Liver (tissue), 9 donors: Measurements from ENCODE around the gene CLDN14. TPM values are rescaled to one million over a fixed set of nuclear protein-coding genes. Genes with fewer than 3 reads are reported as not detected.

Experiments used
- DNase-seq: peaks from one replicate; pipeline ENCODE4 v3.0.0-alpha.2; 2017; ENCODE audit warnings: low spot score
- H3K27ac ChIP-seq, 2 donors: one replicate each; pipeline ENCODE4 v1.7.0; 2013; ENCODE audit warnings: inconsistent platforms in 2 of 2, low read length in 2 of 2, control low read depth in 1 of 2, low read depth in 1 of 2, mild to moderate bottlenecking in 1 of 2
- H3K27me3 ChIP-seq, 4 donors: one replicate each; pipeline versions ENCODE4 v1.6.1 to v1.7.0; 2013; ENCODE audit warnings: low read length in 3 of 4, inconsistent platforms in 1 of 4, mild to moderate bottlenecking in 1 of 4, moderate library complexity in 1 of 4; ENCODE audit not compliant: control insufficient read depth in 4 of 4, insufficient read depth in 4 of 4
- H3K36me3 ChIP-seq, 4 donors: one replicate each; pipeline versions ENCODE4 v1.6.1 to v1.7.0; 2013; ENCODE audit warnings: low read length in 3 of 4, mild to moderate bottlenecking in 3 of 4, low read depth in 1 of 4, moderate library complexity in 1 of 4; ENCODE audit not compliant: control insufficient read depth in 4 of 4, insufficient read depth in 3 of 4
- H3K4me1 ChIP-seq, 4 donors: one replicate each; pipeline versions ENCODE4 v1.6.1 to v1.7.0; 2013; ENCODE audit warnings: low read length in 3 of 4, mild to moderate bottlenecking in 3 of 4, moderate library complexity in 1 of 4; ENCODE audit not compliant: control insufficient read depth in 4 of 4, insufficient read depth in 4 of 4
- H3K4me3 ChIP-seq, 3 donors: one replicate each; pipeline versions ENCODE4 v1.6.1 to v1.7.0; 2013; ENCODE audit warnings: low read length in 3 of 3, control low read depth in 1 of 3, low read depth in 1 of 3, mild to moderate bottlenecking in 1 of 3
- H3K9ac ChIP-seq, 2 donors: one replicate each; pipeline ENCODE4 v1.7.0; 2013; ENCODE audit warnings: low read length in 2 of 2, mild to moderate bottlenecking in 2 of 2, moderate library complexity in 2 of 2, control low read depth in 1 of 2, low read depth in 1 of 2
- H3K9me3 ChIP-seq, 4 donors: one replicate each; pipeline versions ENCODE4 v1.6.1 to v1.7.0; 2013; ENCODE audit warnings: low read length in 3 of 4; ENCODE audit not compliant: control insufficient read depth in 4 of 4
- ATF3 ChIP-seq: IDR thresholded peaks from 2 replicates; pipeline ENCODE4 v1.6.1; 2016; ENCODE audit warnings: antibody characterized with exemption
- CTCF ChIP-seq: fragments of 150-350 bp; IDR thresholded peaks from 2 replicates; pipeline ENCODE4 v1.5.1; 2017; ENCODE audit warnings: improper control_type of control experiment, low read depth, low read length; ENCODE audit not compliant: missing input control
- EGR1 ChIP-seq, 2 donors: IDR thresholded peaks; 2 replicates each; pipeline ENCODE4 v1.6.1; 2016 to 2018; ENCODE audit warnings: antibody characterized with exemption in 2 of 2, low read depth in 2 of 2
- FOXA1 ChIP-seq: IDR thresholded peaks from 2 replicates; pipeline ENCODE4 v1.6.1; 2016; ENCODE audit warnings: antibody characterized with exemption
- FOXA2 ChIP-seq: IDR thresholded peaks from 2 replicates; pipeline ENCODE4 v1.6.1; 2016; ENCODE audit warnings: antibody characterized with exemption
- GABPA ChIP-seq, 2 donors: IDR thresholded peaks in 1 of 2; conservative IDR thresholded peaks in 1 of 2; 2 replicates each; pipeline ENCODE4 v1.6.1; 2016; ENCODE audit warnings: antibody characterized with exemption in 2 of 2, mild to moderate bottlenecking in 1 of 2, moderate library complexity in 1 of 2
- HNF4A ChIP-seq, 2 donors: conservative IDR thresholded peaks; 2 replicates each; pipeline ENCODE4 v1.6.1; 2016; ENCODE audit warnings: antibody characterized with exemption in 2 of 2, mild to moderate bottlenecking in 2 of 2
- HNF4G ChIP-seq: IDR thresholded peaks from 2 replicates; pipeline ENCODE4 v1.6.1; 2016; ENCODE audit warnings: antibody characterized with exemption
- JUND ChIP-seq, 2 donors: IDR thresholded peaks; 2 replicates each; pipeline ENCODE4 v1.6.1; 2016; ENCODE audit warnings: antibody characterized with exemption in 2 of 2
- MAX ChIP-seq: IDR thresholded peaks from 2 replicates; pipeline ENCODE4 v1.6.1; 2016; ENCODE audit warnings: antibody characterized with exemption
- RAD21 ChIP-seq, 2 donors: IDR thresholded peaks; 2 replicates each; pipeline ENCODE4 v1.6.1; 2016; ENCODE audit warnings: antibody characterized with exemption in 2 of 2, mild to moderate bottlenecking in 2 of 2
- REST ChIP-seq: IDR thresholded peaks from 2 replicates; pipeline ENCODE4 v1.6.1; 2016; ENCODE audit warnings: antibody characterized with exemption, mild to moderate bottlenecking
- RXRA ChIP-seq, 2 donors: IDR thresholded peaks; 2 replicates each; pipeline ENCODE4 v1.6.1; 2017 to 2018; ENCODE audit warnings: antibody characterized with exemption in 2 of 2, mild to moderate bottlenecking in 1 of 2
- SP1 ChIP-seq: IDR thresholded peaks from 2 replicates; pipeline ENCODE4 v1.6.1; 2018; ENCODE audit warnings: antibody characterized with exemption, mild to moderate bottlenecking
- TAF1 ChIP-seq: conservative IDR thresholded peaks from 2 replicates; pipeline ENCODE4 v1.6.1; 2016; ENCODE audit warnings: antibody characterized with exemption, mild to moderate bottlenecking
- YY1 ChIP-seq: IDR thresholded peaks from 2 replicates; pipeline ENCODE4 v1.6.1; 2016; ENCODE audit warnings: antibody characterized with exemption, mild to moderate bottlenecking
- ZBTB33 ChIP-seq: IDR thresholded peaks from 2 replicates; pipeline ENCODE4 v1.6.1; 2016; ENCODE audit warnings: antibody characterized with exemption
- WGBS: extraction: QIAGEN DNeasy Blood & Tissue Kit; methylation state at CpG from one replicate; pipeline ENCODE4 v1.1.7; 2013; 5-methylcytosine and 5-hydroxymethylcytosine counted together
- polyA plus RNA-seq, 2 donors: library from polyadenylated mRNA; stranded (reverse) in 1 of 2; unstranded in 1 of 2; fragments of 200-250 nt in 1 of 2; fragments of >200 nt in 1 of 2; fragmentation: Nextera tagmentation in 1 of 2; extraction: Ambion mirVana in 1 of 2; gene quantifications; one replicate each; pipeline versions ENCODE4 v1.2.1 to v1.2.3, GENCODE V29; 2013 to 2015
- total RNA-seq, 2 donors: library from RNA; depleted of rRNA; stranded (reverse); fragments of >200 nt; gene quantifications; one replicate each; pipeline ENCODE4 v1.2.3, GENCODE V29; 2014
- donor health status: healthy.
- donor health status: healthy.
- donor health status: healthy.
- donor health status: healthy.
- donor health status: healthy.

Gene CLDN14
- total and polyA plus RNA-seq, 4 donors = 6.3 to 19.4 (median 13.4) TPM

GRCh38 chr21:36459098-36459497 is 20.8 kb downstream of the CLDN14 start:
- H3K4me1 ChIP-seq = peaks cover 2 to 23% (median 15%) of the 10 kb centered on the region in 4 donors
- H3K9ac ChIP-seq = no peak overlapping the region
- no peak for DNase-seq
- H3K36me3 ChIP-seq = no peaks in the 10 kb centered on the region
- 96% methylated on average over 6 of the region's 6 CpGs for WGBS
- no peaks in the 10 kb centered on the region for H3K9me3 ChIP-seq
- no peak overlapping the region for H3K4me3 ChIP-seq
- no peaks in the 10 kb centered on the region for H3K27me3 ChIP-seq
- TF ChIP-seq FOXA1 = no peak
- TF ChIP-seq RXRA (IDR thresholded peaks at IDR 0.05) = no peak
- no peak for TF ChIP-seq ATF3
- no peak overlapping the region for H3K27ac ChIP-seq

- no peak for DNase-seq
These were observed 23.1 kb downstream of the CLDN14 start for GRCh38 chr21:36456729-36457414.

GRCh38 chr21:36454706-36455105 is 25.2 kb downstream of the CLDN14 start:
- no peak for DNase-seq
- H3K9ac ChIP-seq = no peak overlapping the region
- TF ChIP-seq ATF3 (no peak), RXRA (IDR thresholded peaks at IDR 0.05) (no peak), FOXA2 (no peak), REST (no peak), MAX (no peak), TAF1 (no peak), YY1 (no peak), JUND (IDR thresholded peaks at IDR 0.05) (no peak), CTCF (no peak), EGR1 (IDR thresholded peaks at IDR 0.05; ENCODE audit: low read depth in 2 of 2) (no peak), HNF4A (conservative IDR thresholded peaks at IDR 0.05) (no peak), GABPA (IDR thresholded peaks at IDR 0.05 in 1 of 2, conservative IDR thresholded peaks at IDR 0.05 in 1 of 2) (no peak), HNF4G (no peak), ZBTB33 (no peak), RAD21 (IDR thresholded peaks at IDR 0.05) (no peak)

More at GRCh38 chr21:36456729-36457414, 23.1 kb downstream of the CLDN14 start:
- WGBS = 78% methylated on average over 7 of the region's 7 CpGs
- TF ChIP-seq GABPA (IDR thresholded peaks at IDR 0.05 in 1 of 2, conservative IDR thresholded peaks at IDR 0.05 in 1 of 2) (no peak), SP1 (no peak), FOXA1 (no peak), HNF4G (no peak), YY1 (no peak), TAF1 (no peak), JUND (IDR thresholded peaks at IDR 0.05) (no peak), ATF3 (no peak)
- Histone ChIP-seq H3K4me1 (peaks cover 2 to 13% (median 6%) of the 10 kb centered on the region in 4 donors), H3K27me3 (no peaks in the 10 kb centered on the region), H3K9me3 (no peaks in the 10 kb centered on the region), H3K9ac (no peak overlapping the region), H3K36me3 (no peaks in the 10 kb centered on the region), H3K27ac (no peak overlapping the region), H3K4me3 (no peak overlapping the region)

More at GRCh38 chr21:36454706-36455105, 25.2 kb downstream of the CLDN14 start:
- no peak overlapping the region for H3K27ac ChIP-seq
- H3K4me1 ChIP-seq = peaks cover 0 to 4% (median 0%) of the 10 kb centered on the region in 4 donors
- WGBS = 75% methylated on average over 4 of the region's 4 CpGs
- H3K36me3 ChIP-seq = no peaks in the 10 kb centered on the region
- H3K4me3 ChIP-seq = no peak overlapping the region
- no peaks in the 10 kb centered on the region for H3K9me3 ChIP-seq
- H3K27me3 ChIP-seq = no peaks in the 10 kb centered on the region
